Inflammatory macrophage (primary cell): ENCODE data around the gene HELT.
A peak's percentile ranks its signal among the peaks of the same experiment; 100 is the strongest.
"Not testable (repeated sequence)": the region's sequence is repeated elsewhere in the genome, so short reads cannot be mapped to it uniquely, and the experiment has no call there.

Source experiments
- DNase-seq, 2 donors: peaks; one replicate each; pipeline ENCODE4 v3.0.0-alpha.2; 2020 to 2022
- total RNA-seq, 18 experiments: gene quantifications; one replicate each; lab custom pipeline; 2026; ENCODE audit warnings: mixed read lengths in 6 of 18, inconsistent platforms in 2 of 18; lab: John Stamatoyannopoulos, UW

HELT gene, protein sequence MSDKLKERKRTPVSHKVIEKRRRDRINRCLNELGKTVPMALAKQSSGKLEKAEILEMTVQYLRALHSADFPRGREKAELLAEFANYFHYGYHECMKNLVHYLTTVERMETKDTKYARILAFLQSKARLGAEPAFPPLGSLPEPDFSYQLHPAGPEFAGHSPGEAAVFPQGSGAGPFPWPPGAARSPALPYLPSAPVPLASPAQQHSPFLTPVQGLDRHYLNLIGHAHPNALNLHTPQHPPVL
- 0 to 0.07 (median 0) reads per million in 18 experiments for total RNA-seq

DNA sequence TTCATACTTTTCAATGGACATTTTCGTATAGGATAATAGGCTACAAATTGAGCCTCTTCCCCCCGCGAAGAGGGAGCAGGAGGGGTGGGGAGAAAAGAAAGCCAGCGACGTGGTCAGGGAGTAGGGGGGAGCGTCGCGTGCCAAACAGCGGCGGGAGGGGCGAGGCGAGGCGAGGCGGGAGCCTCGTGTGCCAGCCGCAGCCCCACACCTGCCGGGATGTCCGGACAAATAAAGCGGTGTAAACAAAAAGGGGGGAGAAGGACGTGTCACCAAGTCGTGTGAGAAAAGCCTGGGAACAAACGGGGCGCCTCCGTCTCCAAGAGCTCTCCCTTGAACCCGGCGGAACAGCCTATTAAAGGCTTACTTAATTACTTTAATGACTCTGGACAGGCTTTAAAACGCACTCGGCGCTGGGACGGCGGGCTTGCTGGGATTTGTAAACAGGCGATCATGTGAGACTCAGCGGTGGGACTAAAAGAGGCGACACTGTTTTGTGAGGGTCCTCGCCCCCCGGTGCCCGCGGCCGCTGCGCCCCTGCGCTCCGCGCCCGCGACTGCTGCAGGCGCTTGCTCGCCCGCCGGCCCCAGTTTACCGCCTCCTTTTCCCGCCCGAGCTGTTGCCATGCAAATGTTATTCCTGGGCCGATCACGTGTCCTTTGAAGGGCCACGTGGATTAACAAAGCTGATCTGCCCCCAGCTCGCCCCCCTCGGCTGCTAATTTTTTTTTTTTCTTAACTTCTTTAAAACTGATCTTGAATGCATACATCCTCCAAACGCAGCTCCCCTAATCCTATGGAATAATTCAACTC is at the start of gene HELT:
Gene HELT (plus strand): TSS at position 527 of the 809 bp plus-strand sequence. CDS start 439 bp downstream, outside the sequence.
- no peak for DNase-seq

DNA sequence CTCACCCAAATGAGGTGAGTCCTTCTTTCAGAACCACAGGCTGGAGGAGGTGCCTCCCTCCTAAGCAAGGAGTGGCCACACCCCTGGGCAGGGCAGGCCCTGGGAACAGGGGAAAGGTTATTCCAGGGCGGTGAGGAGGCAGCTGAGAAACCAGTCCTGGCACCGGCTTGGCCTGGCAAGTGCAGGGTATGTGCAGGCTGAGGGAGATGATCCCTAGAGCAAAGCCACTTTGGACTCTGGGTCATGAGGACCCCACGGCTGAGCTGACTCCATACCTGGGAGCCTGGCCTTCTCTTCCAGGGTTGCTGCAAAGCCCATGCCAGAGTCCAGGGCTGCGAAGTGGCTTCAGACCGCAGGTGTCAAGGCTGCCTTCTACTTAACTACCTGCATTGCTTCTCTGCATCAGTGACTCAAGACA is 49.5 kb upstream of the HELT start:
- no peak for DNase-seq

DNA sequence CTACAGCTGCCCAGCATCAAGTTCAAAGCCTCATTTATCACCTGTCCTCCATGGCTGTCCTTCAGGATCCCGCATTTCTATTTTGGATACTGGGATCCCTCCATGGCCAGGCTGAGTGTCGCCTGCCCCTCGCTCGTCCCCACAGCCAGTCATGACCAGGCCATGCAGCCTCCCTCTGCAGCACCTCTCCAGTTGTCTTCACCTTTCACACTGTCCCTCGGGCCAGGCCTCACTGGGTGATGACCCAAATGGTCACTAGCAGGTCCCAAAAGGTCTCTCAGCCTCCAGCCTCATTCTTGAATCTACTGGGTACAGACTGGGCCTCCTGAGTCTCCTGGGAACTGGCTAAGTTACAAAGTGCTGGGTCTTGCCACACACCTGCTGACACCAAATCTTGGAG is 48.7 kb upstream of the HELT start:
- no peak for DNase-seq

DNA sequence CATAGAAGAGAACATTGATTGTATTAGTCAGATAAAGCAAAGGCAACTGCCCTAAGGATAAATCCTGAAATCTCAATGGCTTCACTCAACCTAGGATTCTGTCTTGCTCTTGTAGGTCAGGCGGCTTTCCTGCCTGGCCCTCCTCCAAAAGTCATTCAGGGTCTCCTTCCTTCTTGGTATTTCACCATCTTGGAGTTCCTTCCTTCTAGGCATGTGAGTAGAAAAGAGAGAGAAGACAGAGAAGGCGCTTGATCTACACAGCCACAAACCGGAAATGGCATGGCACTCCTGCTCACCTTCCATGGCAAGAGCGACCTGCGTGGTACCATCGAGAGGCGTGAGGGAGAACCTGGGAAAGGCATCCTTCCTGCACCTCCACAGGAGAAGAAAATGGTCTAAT is 45.3 kb upstream of the HELT start:
- DNase-seq, result peak; percentile 37 to 39

DNA sequence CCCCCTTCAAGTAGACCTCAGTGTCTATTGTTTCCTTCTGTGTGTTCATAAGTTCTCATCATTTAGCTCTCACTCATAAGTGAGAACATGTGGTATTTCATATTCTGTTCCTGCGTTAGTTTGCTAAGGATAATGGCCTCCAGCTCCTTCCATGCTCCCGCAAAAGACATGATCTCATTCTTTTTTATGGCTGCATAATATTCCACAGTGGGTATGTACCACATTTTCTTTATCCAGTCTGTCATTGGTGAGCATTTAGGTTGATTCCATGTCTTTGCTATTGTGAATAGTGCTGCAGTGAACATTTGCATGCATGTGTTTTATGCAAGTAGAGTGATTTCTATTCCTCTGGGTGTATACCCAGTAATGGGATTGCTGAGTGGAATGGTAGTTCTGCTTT is 41.9 kb upstream of the HELT start:
- not testable (repeated sequence) for DNase-seq

DNA sequence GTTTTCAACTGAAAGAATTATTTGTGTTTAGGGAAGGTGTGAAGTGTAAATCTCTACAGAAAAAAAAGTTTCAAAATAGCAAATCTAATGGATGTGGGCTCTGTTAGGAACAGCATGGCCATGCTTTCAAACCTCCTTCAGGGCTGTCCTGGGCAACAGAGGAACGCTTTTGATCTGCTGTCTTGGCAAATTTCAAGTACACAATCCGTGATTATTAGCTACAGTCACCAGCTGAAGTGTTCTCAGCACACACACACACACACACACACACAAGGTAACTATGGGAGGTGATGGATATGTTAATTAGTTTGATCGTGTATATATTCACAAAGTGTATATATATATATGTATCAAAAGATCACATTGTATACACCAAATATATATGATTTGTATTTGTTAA is 40.5 kb upstream of the HELT start:
- no peak for DNase-seq

DNA sequence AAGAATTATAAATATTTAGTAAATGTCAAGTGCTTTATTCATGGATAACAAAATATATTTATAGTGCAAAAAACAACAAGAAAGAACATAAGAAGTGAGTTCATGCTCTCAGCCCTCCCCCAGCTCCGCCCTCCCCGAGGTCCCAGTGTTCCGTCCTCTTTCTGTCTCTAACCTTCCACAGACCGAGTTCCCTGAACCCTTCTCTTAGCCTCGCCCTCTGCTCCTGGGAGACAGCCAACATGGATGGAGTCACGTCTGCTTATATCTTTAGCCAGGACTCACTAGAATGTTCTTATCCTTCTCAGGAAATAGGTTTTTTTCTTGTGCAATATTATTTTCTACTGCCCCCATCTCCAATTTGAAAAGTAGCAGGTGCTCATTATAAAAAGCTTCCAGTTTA is 40.1 kb upstream of the HELT start:
- no peak for DNase-seq

DNA sequence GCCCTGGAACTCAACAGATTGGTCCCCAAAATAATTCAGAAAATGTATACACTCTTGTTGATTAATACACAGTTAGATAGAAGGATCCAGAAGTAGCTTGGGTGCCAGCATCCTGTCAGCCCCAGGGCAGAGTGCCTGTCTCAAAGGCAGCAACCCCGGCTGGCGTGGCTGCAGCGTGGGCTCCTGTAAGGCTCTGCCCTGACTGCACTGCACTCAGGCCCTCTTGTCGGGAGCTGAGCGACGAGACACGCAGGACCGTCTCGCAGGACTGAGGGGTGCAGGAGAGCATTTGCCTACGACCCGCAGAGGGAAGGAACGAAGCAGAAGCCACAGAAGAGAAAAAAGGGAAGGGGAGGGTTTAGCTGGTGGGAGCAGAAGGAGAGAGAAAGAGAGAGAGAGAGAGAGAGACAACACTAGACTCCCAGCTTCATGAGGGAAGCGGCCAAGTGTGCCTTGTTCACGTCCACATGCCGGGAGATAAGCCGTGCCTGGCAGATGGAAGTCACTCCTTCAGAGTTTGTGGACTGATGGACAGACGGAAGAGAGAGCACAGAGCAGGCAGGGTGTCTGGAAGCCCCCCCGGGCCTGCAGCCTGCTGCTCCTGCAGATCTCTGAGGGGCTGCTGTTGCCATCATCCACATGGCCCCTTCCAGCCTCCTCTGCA is 38.7 kb upstream of the HELT start:
- DNase-seq, result no peak

DNA sequence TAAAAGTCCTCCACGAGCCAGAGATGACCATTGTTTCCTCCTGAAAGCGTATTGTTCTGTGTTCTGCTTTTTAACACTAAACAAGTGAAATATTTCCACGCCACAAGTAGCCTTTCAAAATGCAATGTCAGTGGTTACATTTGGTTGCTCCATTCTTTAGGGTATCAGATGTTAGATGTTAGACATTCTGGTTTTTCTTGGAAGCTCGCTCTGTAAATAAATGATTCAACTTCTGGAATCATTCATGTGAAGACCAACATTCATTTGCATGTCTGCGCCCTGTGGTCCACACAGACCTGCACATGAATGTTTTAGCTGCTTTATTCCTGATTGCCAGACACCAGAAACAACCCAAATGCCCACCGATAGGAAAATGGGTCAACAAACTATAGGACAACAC is 38.0 kb upstream of the HELT start:
- peak in 1 of 2 donors; percentile 22 for DNase-seq

DNA sequence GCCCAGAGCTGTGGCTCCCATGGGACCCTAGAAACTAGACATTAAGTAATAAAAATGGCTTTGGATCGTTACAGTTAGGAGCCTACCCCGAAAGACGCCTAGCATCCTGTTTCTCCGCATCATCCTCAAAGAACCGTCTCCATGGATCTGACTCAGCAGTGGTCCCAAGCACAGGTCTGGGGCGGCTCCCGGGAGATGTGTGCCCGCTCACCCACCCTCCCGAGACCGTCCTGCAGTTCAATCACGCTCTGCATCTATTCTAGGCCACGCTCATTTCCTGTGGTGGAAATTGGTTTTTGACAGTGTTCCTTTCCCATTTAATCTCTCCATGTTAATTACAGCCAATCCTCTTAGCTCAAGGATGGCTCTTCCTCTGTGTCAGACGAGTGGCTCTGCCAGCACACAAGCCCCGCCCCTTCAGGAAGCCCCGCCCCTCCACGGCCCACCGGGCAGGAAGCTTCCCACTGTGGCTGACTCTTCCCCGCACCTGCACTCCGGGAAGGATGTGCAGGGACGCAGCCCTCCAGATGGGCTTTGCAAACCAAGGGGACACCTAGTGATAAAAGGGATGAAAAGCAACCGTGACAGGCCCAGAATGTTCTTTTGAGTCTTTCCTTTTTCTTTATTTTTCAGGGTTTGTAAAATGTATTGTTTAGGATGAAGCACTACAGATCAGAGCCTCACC is 34.5 kb upstream of the HELT start:
- peak; percentile 17 to 45 for DNase-seq

DNA sequence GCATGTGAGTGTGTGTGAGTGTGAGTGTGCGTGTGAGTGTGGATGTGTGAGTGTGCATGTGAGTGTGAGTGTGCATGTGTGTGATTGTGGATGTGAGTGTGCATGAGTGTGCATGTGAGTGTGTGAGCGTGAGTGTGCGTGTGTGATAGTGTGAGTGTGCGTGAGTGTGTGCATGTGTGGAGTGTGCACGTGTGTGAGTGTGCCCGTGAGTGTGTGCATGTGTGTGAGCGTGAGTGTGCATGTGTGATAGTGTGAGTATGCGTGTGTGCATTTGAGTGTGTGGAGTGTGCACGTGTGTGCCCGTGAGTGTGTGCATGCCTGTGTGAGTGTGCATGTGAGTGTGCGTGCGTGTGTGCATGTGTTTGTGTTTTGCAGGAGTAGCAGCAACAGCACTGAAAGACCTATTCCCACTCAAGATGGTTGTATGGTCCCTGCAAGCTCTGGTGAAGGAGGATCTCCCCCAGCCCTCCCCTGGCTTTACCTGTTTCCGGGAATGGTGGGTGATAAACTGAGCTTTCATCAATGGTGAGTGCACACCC is 30.7 kb upstream of the HELT start:
- DNase-seq, result no peak

DNA sequence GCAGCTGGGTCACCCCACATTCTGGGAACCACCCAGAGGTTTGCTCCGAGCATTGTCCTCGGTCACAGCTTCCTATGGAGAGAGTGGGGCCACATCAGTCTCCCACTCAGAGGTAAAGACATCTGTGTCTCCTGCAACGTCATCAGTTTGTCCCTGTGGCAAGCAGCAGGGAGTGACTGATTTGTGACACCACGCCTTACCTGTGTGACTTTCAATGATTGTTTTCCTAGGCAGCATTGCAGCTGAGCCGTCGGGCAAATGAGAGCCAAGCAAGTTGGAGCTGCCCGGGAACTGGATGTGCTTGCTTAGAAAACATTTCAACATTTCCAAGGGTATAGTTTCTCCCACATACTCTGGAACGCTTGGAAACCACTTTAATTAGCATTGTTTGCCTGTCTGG is 29.7 kb upstream of the HELT start:
- no peak for DNase-seq

DNA sequence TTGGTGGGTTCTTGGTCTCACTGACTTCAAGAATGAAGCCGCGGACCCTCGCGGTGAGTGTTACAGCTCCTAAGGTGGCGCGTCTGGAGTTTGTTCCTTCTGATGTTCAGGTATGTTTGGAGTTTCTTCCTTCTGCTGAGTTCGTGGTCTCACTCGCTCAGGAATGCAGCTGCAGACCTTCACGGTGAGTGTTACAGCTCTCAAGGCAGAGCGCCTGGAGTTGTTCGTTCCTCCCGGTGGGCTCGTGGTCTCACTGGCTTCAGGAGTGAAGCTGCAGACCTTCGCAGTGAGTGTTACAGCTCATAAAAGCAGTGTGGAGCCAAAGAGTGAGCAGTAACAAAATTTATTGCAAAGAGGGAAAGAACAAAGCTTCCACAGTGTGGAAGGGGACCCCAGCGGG is 29.0 kb upstream of the HELT start:
- DNase-seq, result not testable (repeated sequence)

DNA sequence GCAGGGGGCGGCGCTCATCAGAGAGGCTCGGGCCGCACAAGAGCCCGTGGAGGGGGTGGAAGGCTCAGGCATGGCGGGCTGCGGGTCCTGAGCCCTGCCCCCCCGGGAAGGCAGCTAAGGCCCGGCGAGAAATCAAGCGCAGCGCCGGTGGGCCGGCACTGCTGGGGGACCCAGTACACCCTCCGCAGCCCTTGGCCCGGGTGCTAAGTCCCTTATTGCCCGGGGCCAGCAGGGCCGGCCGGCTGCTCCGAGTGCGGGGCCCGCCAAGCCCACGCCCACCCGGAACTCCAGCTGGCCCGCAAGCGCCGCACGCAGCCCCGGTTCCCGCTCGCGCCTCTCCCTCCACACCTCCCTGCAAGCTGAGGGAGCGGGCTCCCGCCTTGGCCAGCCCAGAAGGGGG is 28.2 kb upstream of the HELT start:
- not testable (repeated sequence) for DNase-seq

DNA sequence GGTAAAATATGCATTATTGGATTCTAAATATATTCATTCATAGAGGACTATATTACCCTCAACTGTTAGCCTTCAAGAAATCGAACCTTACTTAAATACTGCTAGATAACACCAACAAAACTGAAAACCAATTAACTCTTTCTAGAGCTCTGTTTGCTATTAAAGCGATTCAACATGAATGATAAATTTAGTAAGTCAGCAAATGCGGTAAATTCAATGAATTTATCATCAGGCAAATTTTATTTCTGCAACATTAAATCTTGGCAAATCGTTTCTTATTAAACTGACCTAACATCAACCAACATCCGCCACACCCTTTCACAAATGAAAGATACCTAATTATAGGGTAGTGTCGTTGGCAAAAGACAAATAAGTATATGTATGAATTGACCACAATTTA is 26.4 kb upstream of the HELT start:
- DNase-seq, result no peak

DNA sequence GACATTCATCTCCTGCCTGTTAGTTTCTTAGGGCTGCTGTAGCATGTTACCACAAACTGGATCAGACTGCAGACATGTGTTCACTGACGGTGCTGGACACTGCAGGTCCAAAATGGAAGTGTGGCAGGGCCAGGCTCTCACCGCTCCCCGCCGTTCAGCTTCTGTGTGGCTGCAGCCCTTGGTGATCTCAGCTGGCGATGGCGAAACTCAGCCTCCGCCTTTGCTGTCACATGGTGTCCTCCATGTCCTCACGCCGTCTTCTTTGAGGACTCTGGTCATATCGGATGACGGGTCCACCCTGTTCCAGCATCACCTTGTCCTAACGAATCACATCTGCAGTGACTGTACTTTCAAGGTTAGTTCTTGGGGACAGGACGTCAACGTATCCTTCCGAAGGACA is 25.9 kb upstream of the HELT start:
- DNase-seq, result no peak

DNA sequence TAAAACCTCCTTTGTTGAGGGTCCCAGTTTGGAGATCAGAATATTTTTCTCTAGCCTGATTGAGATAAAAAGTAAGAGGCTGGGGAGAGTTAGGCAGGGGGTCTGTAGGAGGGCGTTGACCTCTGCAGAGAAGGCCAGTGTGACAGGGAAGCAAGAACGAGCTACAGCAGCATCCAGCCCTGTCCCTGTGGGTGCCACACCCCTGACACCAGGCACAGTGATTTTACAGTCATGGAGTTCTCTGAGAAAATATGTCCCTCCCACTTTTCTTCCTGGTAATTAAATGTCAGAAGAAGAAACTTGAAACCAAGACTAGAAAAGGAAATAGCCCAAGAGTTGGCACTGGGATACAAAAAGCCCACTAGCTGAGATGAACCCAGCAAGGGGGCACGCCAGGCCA is 25.0 kb upstream of the HELT start:
- DNase-seq, result no peak

DNA sequence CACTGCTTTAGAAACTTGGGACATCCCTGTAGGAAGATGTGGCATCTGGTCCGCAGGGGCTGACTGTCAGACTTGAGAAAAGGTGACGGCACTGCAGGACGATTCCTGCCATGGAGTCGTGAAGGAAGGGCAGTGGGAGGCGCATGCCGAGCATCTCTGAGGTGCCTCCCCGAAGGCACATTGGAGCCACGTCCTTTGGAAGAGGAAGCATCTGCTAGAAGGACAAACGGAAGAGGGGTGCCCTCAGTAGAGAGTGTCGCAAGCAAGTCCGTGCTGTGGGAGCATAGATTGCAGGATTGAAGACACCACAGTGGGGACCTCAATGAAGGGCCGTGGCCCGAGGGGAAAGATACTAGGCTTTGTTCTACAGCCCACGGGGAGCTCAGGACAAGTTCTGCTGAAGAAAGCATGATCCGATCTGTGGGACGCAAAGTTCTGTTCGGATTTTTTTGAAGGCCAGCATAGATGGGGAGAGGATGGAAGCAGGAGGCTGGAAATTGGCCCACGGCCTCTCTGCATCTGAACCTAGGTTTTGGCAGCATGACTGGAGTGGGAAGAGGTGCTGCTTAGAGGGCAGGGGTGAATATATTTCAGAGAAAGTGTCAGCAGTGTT is 24.2 kb upstream of the HELT start:
- peak; percentile 12 to 26 for DNase-seq

DNA sequence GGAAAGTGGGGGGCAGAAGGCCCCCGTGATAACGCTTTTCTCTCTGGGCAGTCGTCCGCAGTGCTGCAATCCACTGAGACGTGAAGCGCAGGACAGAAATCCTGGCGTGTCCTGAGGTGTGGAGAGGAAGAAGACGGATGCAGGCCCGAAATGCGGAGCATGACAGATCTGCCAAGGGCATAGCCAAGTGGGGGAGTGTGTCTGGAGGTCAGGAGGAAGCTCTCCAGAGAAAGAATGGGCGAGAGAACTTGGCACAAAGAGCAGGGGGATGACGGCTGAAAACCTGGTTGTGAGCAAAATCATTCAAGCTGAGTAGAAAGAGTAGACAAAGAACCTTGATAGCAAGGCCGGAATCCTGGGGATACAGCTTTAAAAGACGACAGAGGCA is 23.7 kb upstream of the HELT start:
- no peak for DNase-seq

DNA sequence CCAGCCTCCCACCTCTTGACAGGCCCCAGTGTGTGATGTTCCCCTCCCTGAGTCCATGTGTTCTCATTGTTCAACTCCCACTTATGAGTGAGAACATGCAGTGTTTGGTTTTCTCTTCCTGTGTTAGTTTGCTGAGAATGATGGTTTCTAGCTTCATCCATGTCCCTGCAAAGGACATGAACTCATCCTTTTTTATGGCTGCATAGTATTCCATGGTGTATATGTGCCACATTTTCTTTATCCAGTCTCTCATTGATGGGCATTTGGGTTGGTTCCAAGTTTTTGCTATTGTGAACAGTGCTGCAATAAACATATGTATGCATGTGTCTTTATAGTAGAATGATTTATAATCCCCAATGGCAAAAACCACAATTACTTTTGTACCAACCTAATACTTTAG is 20.6 kb upstream of the HELT start:
- not testable (repeated sequence) for DNase-seq

DNA sequence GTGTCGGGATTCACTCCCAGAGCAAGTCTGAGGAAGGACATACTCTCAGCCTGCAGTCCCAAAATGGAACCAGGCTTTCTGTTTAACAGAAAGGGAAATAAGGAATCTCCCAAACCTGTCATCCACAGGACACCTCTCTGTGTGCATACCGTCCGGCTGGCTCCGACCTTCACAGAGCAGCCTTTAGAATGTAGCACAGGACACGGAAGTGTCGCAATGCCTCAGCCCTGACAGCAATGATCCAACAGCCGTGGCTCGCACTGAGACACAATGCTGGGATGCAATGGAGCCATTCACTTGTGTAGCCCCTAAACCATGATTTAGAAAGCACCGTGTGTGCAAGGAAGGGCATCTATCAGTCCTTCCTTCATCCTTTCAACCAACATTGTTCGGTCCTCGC is 15.5 kb upstream of the HELT start:
- peak in 1 of 2 donors; percentile 18 for DNase-seq
